Measurements from ENCODE around the gene FBXL2.

Gene FBXL2

DNA sequence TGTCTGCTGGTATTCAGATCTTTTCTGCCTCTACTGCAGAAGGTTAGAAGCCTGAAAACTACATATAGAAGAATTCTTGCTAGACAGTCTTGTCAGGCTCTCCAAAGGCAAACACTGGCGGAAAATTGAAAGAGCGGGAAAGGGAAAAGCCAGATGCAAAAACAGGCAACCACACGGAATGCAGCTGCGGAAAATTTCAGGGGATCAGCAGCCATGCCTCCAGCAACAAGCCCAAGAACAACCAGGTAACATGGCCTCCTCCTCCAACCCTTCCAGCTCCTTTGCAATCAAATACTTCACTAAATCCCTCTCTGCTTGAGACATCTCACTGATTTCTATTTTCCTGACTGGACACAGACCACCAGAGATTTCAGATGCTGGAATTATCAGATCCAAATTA lies 153.3 kb downstream of the FBXL2 start:
- DNase-seq = no peak

DNA sequence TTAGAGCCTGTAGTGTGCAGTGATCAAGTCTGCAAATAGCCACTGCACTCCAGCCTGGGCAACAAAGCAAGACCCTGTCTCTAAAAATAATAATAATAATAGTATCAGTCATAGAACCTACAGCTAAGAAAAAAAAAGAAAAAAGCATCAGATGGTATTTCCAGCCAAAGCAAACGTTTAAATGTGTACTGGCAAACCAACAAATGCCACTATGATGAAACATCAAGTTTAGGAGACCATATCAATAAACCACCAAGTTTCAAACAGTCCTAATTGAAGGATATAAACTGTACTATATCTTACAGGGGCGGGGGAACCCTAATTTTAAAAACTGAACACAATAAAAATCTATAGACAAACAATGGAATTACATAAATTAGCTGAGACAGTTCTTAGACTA lies 156.6 kb downstream of the FBXL2 start:
- DNase-seq = no peak

Measured in NCI-H1048 (cell line).